IPS-18c (cell line): ENCODE results near the gene EPB41L2.
"Not testable (repeated sequence)": the region's sequence is repeated elsewhere in the genome, so short reads cannot be mapped to it uniquely, and the experiment has no call there.

Source experiments
- H3K4me3 ChIP-seq: 2 replicates; pipeline ENCODE4 v1.7.0; 2013; ENCODE audit warnings: low read depth, mild to moderate bottlenecking, low read length, moderate library complexity; ENCODE audit not compliant: insufficient read depth
- H3K9me3 ChIP-seq: one replicate; pipeline ENCODE4 v1.6.1; 2013; ENCODE audit warnings: mild to moderate bottlenecking, low read length, moderate library complexity; ENCODE audit not compliant: control insufficient read depth, insufficient read depth

The EPB41L2 gene

GRCh38 chr6:131001111-131001736, 61.8 kb downstream of the EPB41L2 start:
- Histone ChIP-seq H3K4me3 (no peak overlapping the region), H3K9me3 (no peaks in the 10 kb centered on the region)

GRCh38 chr6:131000544-131000943, 62.5 kb downstream of the EPB41L2 start:
- Histone ChIP-seq H3K4me3 (no peak overlapping the region), H3K9me3 (no peaks in the 10 kb centered on the region)

GRCh38 chr6:130997061-130997753, 65.8 kb downstream of the EPB41L2 start:
- H3K9me3 ChIP-seq: no peaks in the 10 kb centered on the region
- H3K4me3 ChIP-seq: no peak overlapping the region

GRCh38 chr6:130996635-130997034, 66.4 kb downstream of the EPB41L2 start:
- no peak overlapping the region for H3K4me3 ChIP-seq
- H3K9me3 ChIP-seq: no peaks in the 10 kb centered on the region

- Histone ChIP-seq H3K9me3 (no peaks in the 10 kb centered on the region), H3K4me3 (no peak overlapping the region)
These were observed 67.1 kb downstream of the EPB41L2 start for GRCh38 chr6:130995783-130996447.

GRCh38 chr6:130994319-130995097, 68.5 kb downstream of the EPB41L2 start:
- Histone ChIP-seq H3K4me3 (no peak overlapping the region), H3K9me3 (no peaks in the 10 kb centered on the region)

- no peaks in the 10 kb centered on the region for H3K9me3 ChIP-seq
- no peak overlapping the region for H3K4me3 ChIP-seq
These were observed 69.7 kb downstream of the EPB41L2 start for GRCh38 chr6:130993292-130993765.

- H3K4me3 ChIP-seq: no peak overlapping the region
- H3K9me3 ChIP-seq: no peaks in the 10 kb centered on the region
These were observed 71.5 kb downstream of the EPB41L2 start for GRCh38 chr6:130991422-130992137.

GRCh38 chr6:130987539-130987938, 75.5 kb downstream of the EPB41L2 start:
- H3K4me3 ChIP-seq, H3K9me3 ChIP-seq: not testable (repeated sequence)

- Histone ChIP-seq H3K4me3 (no peak overlapping the region), H3K9me3 (no peaks in the 10 kb centered on the region)
These were observed 77.9 kb downstream of the EPB41L2 start for GRCh38 chr6:130985115-130985514.

- Histone ChIP-seq H3K4me3 (no peak overlapping the region), H3K9me3 (no peaks in the 10 kb centered on the region)
These were observed 80.0 kb downstream of the EPB41L2 start for GRCh38 chr6:130982941-130983456.

GRCh38 chr6:130982135-130982534, 80.9 kb downstream of the EPB41L2 start:
- no peaks in the 10 kb centered on the region for H3K9me3 ChIP-seq
- H3K4me3 ChIP-seq: no peak overlapping the region

- H3K4me3 ChIP-seq: no peak overlapping the region
- H3K9me3 ChIP-seq: no peaks in the 10 kb centered on the region
These were observed 81.6 kb downstream of the EPB41L2 start for GRCh38 chr6:130981409-130981808.

- Histone ChIP-seq H3K9me3 (no peaks in the 10 kb centered on the region), H3K4me3 (no peak overlapping the region)
These were observed 82.6 kb downstream of the EPB41L2 start for GRCh38 chr6:130980310-130981032.

- H3K9me3 ChIP-seq: no peaks in the 10 kb centered on the region
- no peak overlapping the region for H3K4me3 ChIP-seq
These were observed 84.2 kb downstream of the EPB41L2 start for GRCh38 chr6:130978660-130979396.

GRCh38 chr6:130978180-130978579, 84.9 kb downstream of the EPB41L2 start:
- no peak overlapping the region for H3K4me3 ChIP-seq
- no peaks in the 10 kb centered on the region for H3K9me3 ChIP-seq
